Measurements from ENCODE around the gene SLC5A5.
"Not testable (repeated sequence)": the region's sequence is repeated elsewhere in the genome, so short reads cannot be mapped to it uniquely, and the experiment has no call there.

Gene SLC5A5

GRCh38 chr19:17883627-17884410, 12.1 kb downstream of the SLC5A5 start:
- Histone ChIP-seq H3K79me2 (ENCODE audit: control insufficient read depth, low read length) (no peaks in the 10 kb centered on the region), H3K9me2 (replicated peaks; ENCODE audit: control insufficient read depth, low read length) (no peaks in the 10 kb centered on the region), H3K4me2 (ENCODE audit: low read length) (no peak overlapping the region), H3K9me3 (ENCODE audit: control insufficient read depth, insufficient read depth, low read length) (no peaks in the 10 kb centered on the region), H4K20me1 (ENCODE audit: control insufficient read depth, insufficient read depth, low read depth, low read length) (no peaks in the 10 kb centered on the region), H3K27me3 (ENCODE audit: control insufficient read depth, low read length) (no peaks in the 10 kb centered on the region), H3K27ac (ENCODE audit: low read depth, low read length) (no peak overlapping the region), H3K4me3 (ENCODE audit: low read length) (no peak overlapping the region), H3K4me1 (ENCODE audit: control insufficient read depth, low read length) (peaks cover 11% of the 10 kb centered on the region), H3F3A (ENCODE audit: control insufficient read depth, insufficient read depth) (0 out of 2 replicates have a peak, but pooled peaks cover 2% of the 10 kb centered on the region), H3K36me3 (ENCODE audit: control insufficient read depth, low read length) (no peaks in the 10 kb centered on the region)
- TF ChIP-seq CTCF (IDR thresholded peaks at IDR 0.05; ENCODE audit: low read depth, low read length, poor library complexity, severe bottlenecking) = no peak
- TF ChIP-seq EZH2phosphoT487 (IDR thresholded peaks at IDR 0.05; ENCODE audit: borderline replicate concordance, low read length) = no peak

GRCh38 chr19:17886515-17886914, 14.8 kb downstream of the SLC5A5 start:
- Histone ChIP-seq H3K36me3 (ENCODE audit: control insufficient read depth, low read length) (no peaks in the 10 kb centered on the region), H4K20me1 (ENCODE audit: control insufficient read depth, insufficient read depth, low read depth, low read length) (no peaks in the 10 kb centered on the region), H3F3A (ENCODE audit: control insufficient read depth, insufficient read depth) (0 out of 2 replicates have a peak, but pooled peaks cover 2% of the 10 kb centered on the region), H3K79me2 (ENCODE audit: control insufficient read depth, low read length) (no peaks in the 10 kb centered on the region), H3K4me1 (ENCODE audit: control insufficient read depth, low read length) (peaks cover 11% of the 10 kb centered on the region), H3K27ac (ENCODE audit: low read depth, low read length) (no peak overlapping the region), H3K27me3 (ENCODE audit: control insufficient read depth, low read length) (no peaks in the 10 kb centered on the region), H3K9me2 (replicated peaks; ENCODE audit: control insufficient read depth, low read length) (no peaks in the 10 kb centered on the region), H3K4me3 (ENCODE audit: low read length) (no peak overlapping the region), H3K4me2 (ENCODE audit: low read length) (no peak overlapping the region), H3K9me3 (ENCODE audit: control insufficient read depth, insufficient read depth, low read length) (no peaks in the 10 kb centered on the region)
- no peak for TF ChIP-seq CTCF (IDR thresholded peaks at IDR 0.05; ENCODE audit: low read depth, low read length, poor library complexity, severe bottlenecking)
- no peak for TF ChIP-seq EZH2phosphoT487 (IDR thresholded peaks at IDR 0.05; ENCODE audit: borderline replicate concordance, low read length)

GRCh38 chr19:17887221-17887620, 15.5 kb downstream of the SLC5A5 start:
- H3K27ac ChIP-seq (ENCODE audit: low read depth, low read length); H3K4me3 ChIP-seq (ENCODE audit: low read length); H3K36me3 ChIP-seq (ENCODE audit: control insufficient read depth, low read length); H4K20me1 ChIP-seq (ENCODE audit: control insufficient read depth, insufficient read depth, low read depth, low read length); H3K9me3 ChIP-seq (ENCODE audit: control insufficient read depth, insufficient read depth, low read length); H3K9me2 ChIP-seq (replicated peaks; ENCODE audit: control insufficient read depth, low read length); H3K79me2 ChIP-seq (ENCODE audit: control insufficient read depth, low read length); H3F3A ChIP-seq (ENCODE audit: control insufficient read depth, insufficient read depth); H3K4me2 ChIP-seq (ENCODE audit: low read length); H3K27me3 ChIP-seq (ENCODE audit: control insufficient read depth, low read length): not testable (repeated sequence)
- peaks cover 11% of the 10 kb centered on the region for H3K4me1 ChIP-seq (ENCODE audit: control insufficient read depth, low read length)

GRCh38 chr19:17888260-17888659, 16.5 kb downstream of the SLC5A5 start:
- H3K79me2 ChIP-seq (ENCODE audit: control insufficient read depth, low read length) = no peaks in the 10 kb centered on the region
- H4K20me1 ChIP-seq (ENCODE audit: control insufficient read depth, insufficient read depth, low read depth, low read length) = no peaks in the 10 kb centered on the region
- no peak overlapping the region for H3K4me2 ChIP-seq (ENCODE audit: low read length)
- no peak for TF ChIP-seq CTCF (IDR thresholded peaks at IDR 0.05; ENCODE audit: low read depth, low read length, poor library complexity, severe bottlenecking)
- TF ChIP-seq EZH2phosphoT487 (IDR thresholded peaks at IDR 0.05; ENCODE audit: borderline replicate concordance, low read length) = no peak
- H3K4me3 ChIP-seq (ENCODE audit: low read length) = no peak overlapping the region
- H3K9me2 ChIP-seq (replicated peaks; ENCODE audit: control insufficient read depth, low read length) = no peaks in the 10 kb centered on the region
- 0 out of 2 replicates have a peak, but pooled peaks cover 2% of the 10 kb centered on the region for H3F3A ChIP-seq (ENCODE audit: control insufficient read depth, insufficient read depth)
- H3K27me3 ChIP-seq (ENCODE audit: control insufficient read depth, low read length) = no peaks in the 10 kb centered on the region
- H3K9me3 ChIP-seq (ENCODE audit: control insufficient read depth, insufficient read depth, low read length) = no peaks in the 10 kb centered on the region
- peaks cover 11% of the 10 kb centered on the region for H3K4me1 ChIP-seq (ENCODE audit: control insufficient read depth, low read length)
- H3K36me3 ChIP-seq (ENCODE audit: control insufficient read depth, low read length) = no peaks in the 10 kb centered on the region
- H3K27ac ChIP-seq (ENCODE audit: low read depth, low read length) = no peak overlapping the region

Measured in DOHH2 (cell line).